Nephron (organoid): ENCODE data around the gene KRT13.

ENCODE experiments used
- H3K27ac Mint-ChIP-seq, 3 experiments: 2 replicates each; pipeline ENCODE4 v1.8.0; 2020; ENCODE audit warnings: mixed read lengths in 3 of 3, mild to moderate bottlenecking in 2 of 3, moderate library complexity in 1 of 3
- H3K27me3 Mint-ChIP-seq: 2 replicates; pipeline ENCODE4 v1.8.0; 2021; ENCODE audit warnings: low read depth, mild to moderate bottlenecking, moderate library complexity, mixed read lengths
- H3K36me3 Mint-ChIP-seq: 2 replicates; pipeline ENCODE4 v1.8.0; 2020; ENCODE audit warnings: low read depth, mixed read lengths
- H3K4me1 Mint-ChIP-seq: 2 replicates; pipeline ENCODE4 v1.8.0; 2020; ENCODE audit warnings: mixed read lengths
- H3K4me3 Mint-ChIP-seq, 3 experiments: 2 replicates each; pipeline ENCODE4 v1.8.0; 2020; ENCODE audit warnings: mild to moderate bottlenecking in 3 of 3, mixed read lengths in 3 of 3, moderate library complexity in 2 of 3
- H3K9me3 Mint-ChIP-seq: 2 replicates; pipeline ENCODE4 v1.8.0; 2020; ENCODE audit warnings: mixed read lengths
- CTCF ChIP-seq, 3 experiments: fragments of 200-600 bp; sonication (generic); IDR thresholded peaks; one replicate each; pipeline ENCODE4 v1.5.0; 2021; ENCODE audit warnings: antibody characterized with exemption in 3 of 3; ENCODE audit not compliant: unreplicated experiment in 3 of 3

Gene KRT13

GRCh38 chr17:41500131-41500911 is 5.1 kb downstream of the KRT13 start:
- peaks cover 34% of the 10 kb centered on the region for H3K4me1 Mint-ChIP-seq
- peaks cover 20% of the 10 kb centered on the region for H3K27me3 Mint-ChIP-seq
- no peaks in the 10 kb centered on the region for H3K9me3 Mint-ChIP-seq
- no peak overlapping the region for H3K27ac Mint-ChIP-seq
- TF ChIP-seq CTCF (IDR thresholded peaks at IDR 0.05; ENCODE audit: unreplicated experiment in 3 of 3), result no peak
- H3K36me3 Mint-ChIP-seq, result no peaks in the 10 kb centered on the region
- H3K4me3 Mint-ChIP-seq, result no peak overlapping the region

GRCh38 chr17:41499714-41500113 is 5.7 kb downstream of the KRT13 start:
- Mint-ChIP-seq H3K4me1 (peaks cover 40% of the 10 kb centered on the region), H3K27me3 (peaks cover 14% of the 10 kb centered on the region)

GRCh38 chr17:41498276-41498675 is 7.1 kb downstream of the KRT13 start:
- H3K9me3 Mint-ChIP-seq, result no peaks in the 10 kb centered on the region
- H3K36me3 Mint-ChIP-seq, result no peaks in the 10 kb centered on the region
- no peak overlapping the region for H3K27ac Mint-ChIP-seq
- H3K27me3 Mint-ChIP-seq, result peaks cover 17% of the 10 kb centered on the region
- no peak overlapping the region for H3K4me3 Mint-ChIP-seq
- H3K4me1 Mint-ChIP-seq, result peaks cover 38% of the 10 kb centered on the region
- TF ChIP-seq CTCF (IDR thresholded peaks at IDR 0.05; ENCODE audit: unreplicated experiment in 3 of 3), result no peak

More at GRCh38 chr17:41499714-41500113, 5.7 kb downstream of the KRT13 start:
- Mint-ChIP-seq H3K9me3 (no peaks in the 10 kb centered on the region), H3K27ac (no peak overlapping the region), H3K4me3 (no peak overlapping the region), H3K36me3 (no peaks in the 10 kb centered on the region)
- TF ChIP-seq CTCF (IDR thresholded peaks at IDR 0.05; ENCODE audit: unreplicated experiment in 3 of 3), result no peak

- peaks cover 18% of the 10 kb centered on the region for H3K27me3 Mint-ChIP-seq
- H3K36me3 Mint-ChIP-seq, result no peaks in the 10 kb centered on the region
- H3K9me3 Mint-ChIP-seq, result no peaks in the 10 kb centered on the region
- peaks cover 47% of the 10 kb centered on the region for H3K4me1 Mint-ChIP-seq
- no peak overlapping the region for H3K4me3 Mint-ChIP-seq
- H3K27ac Mint-ChIP-seq, result no peak overlapping the region
- peak; percentile 37 to 48 (median 41) for TF ChIP-seq CTCF (IDR thresholded peaks at IDR 0.05; ENCODE audit: unreplicated experiment in 3 of 3)
Measured at GRCh38 chr17:41496803-41497484, 8.5 kb downstream of the KRT13 start.

GRCh38 chr17:41494524-41494923 is 10.9 kb downstream of the KRT13 start:
- no peak for TF ChIP-seq CTCF (IDR thresholded peaks at IDR 0.05; ENCODE audit: unreplicated experiment in 3 of 3)
- peaks cover 36% of the 10 kb centered on the region for H3K4me1 Mint-ChIP-seq
- H3K36me3 Mint-ChIP-seq, result no peaks in the 10 kb centered on the region
- no peaks in the 10 kb centered on the region for H3K9me3 Mint-ChIP-seq
- H3K4me3 Mint-ChIP-seq, result no peak overlapping the region
- H3K27ac Mint-ChIP-seq, result no peak overlapping the region
- peaks cover 19% of the 10 kb centered on the region for H3K27me3 Mint-ChIP-seq
